CD1c-positive myeloid dendritic cell (primary cell): ENCODE data around the gene LRRC38.

Experiments
- DNase-seq: peaks from one replicate; pipeline ENCODE4 v3.0.0-alpha.2; 2016; ENCODE audit errors: extremely low spot score

Gene LRRC38

GRCh38 chr1:13516606-13517005 lies 2.8 kb upstream of the LRRC38 start:
- no peak for DNase-seq

DNA sequence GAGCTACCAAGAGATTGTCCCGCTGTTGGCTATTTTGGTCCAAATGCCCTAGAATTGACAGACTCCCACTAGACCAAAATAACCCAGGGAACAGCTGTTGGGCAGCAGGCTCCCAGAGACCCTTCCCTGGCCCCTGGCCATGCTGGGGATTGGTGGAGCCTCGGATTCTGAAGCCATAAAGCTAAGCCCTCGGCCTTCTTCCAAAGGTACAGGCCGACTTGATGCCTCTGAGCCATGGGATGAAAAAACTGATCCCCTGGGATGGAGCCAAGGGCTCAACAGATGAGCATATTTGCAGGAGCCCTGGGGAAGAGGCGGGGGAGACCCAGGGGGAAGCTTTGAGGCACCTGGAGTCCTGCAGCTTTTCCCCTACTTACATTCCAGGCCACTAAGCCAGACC lies 1.0 kb upstream of the LRRC38 start:
- DNase-seq = no peak

DNA sequence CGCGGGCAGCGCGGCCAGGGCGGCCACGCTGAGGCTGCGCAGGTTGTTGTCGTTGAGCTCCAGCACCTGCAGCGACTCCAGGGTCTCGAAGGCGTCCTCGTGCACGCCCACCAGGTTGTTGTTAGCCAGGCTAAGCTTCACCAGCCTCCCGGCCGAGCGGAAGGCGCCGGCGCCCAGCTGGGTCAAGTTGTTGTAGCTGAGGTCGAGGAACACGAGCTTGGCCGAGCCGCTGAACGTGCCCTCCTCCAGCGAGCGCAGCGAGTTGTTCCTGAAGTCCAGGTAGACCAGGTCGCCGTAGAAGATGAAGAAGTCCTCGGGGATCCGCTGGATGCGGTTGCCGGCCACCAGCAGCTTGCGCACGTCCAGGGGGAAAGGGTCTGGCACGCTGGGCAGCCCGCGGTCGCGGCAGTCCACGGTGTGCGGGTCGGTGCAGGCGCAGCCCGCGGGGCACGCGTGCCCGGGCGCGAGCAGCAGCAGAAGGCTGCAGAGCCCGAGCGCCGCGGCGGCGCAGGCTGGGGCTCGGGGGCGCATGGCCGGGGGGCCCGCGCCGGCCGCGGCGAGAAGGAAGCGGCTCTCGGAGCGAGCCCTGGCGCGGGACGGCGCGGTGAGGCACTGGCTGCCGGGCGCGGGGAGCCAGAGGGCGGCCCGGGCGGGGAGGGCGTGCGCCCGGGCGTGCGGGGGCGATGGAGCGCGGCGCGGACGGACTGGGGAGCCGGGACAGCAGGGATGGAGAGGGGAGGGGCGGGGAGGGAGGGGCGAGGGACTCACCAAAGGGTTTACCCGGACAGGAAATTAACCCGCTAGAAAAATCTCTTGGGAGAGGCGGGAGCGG lies 524 bp downstream of the LRRC38 start:
- no peak for DNase-seq

- DNase-seq = no peak
Measured at GRCh38 chr1:13512472-13512871, 1.3 kb downstream of the LRRC38 start.

GRCh38 chr1:13510499-13510898 lies 3.3 kb downstream of the LRRC38 start:
- DNase-seq = no peak

GRCh38 chr1:13507075-13507474 lies 6.7 kb downstream of the LRRC38 start:
- DNase-seq = no peak

- DNase-seq = no peak
Measured at GRCh38 chr1:13505020-13505419, 8.8 kb downstream of the LRRC38 start.

DNA sequence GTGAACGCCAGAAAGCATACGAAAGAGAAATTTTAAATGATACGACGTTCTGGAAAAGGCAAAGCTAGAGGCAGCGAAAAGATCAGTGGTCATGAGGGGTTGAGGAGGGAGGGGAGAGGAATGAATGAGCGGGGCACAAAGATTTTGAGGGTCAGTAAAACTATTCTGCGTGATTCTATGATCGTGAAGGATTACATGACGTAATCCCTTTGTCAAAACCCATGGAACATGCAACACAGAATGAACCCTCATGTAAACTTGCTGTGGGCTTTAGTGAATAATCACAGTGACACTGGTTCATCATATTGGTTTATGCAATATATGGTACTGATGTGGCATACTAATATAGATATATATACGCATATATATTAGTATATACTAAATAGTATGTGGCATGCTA lies 13.0 kb downstream of the LRRC38 start:
- no peak for DNase-seq

GRCh38 chr1:13499422-13499821 lies 14.4 kb downstream of the LRRC38 start:
- DNase-seq = no peak

- no peak for DNase-seq
Measured at GRCh38 chr1:13498553-13498952, 15.2 kb downstream of the LRRC38 start.

GRCh38 chr1:13495186-13495585 lies 18.6 kb downstream of the LRRC38 start:
- no peak for DNase-seq

GRCh38 chr1:13494712-13495111 lies 19.1 kb downstream of the LRRC38 start:
- no peak for DNase-seq

- no peak for DNase-seq
Measured at GRCh38 chr1:13494025-13494424, 19.8 kb downstream of the LRRC38 start.

DNA sequence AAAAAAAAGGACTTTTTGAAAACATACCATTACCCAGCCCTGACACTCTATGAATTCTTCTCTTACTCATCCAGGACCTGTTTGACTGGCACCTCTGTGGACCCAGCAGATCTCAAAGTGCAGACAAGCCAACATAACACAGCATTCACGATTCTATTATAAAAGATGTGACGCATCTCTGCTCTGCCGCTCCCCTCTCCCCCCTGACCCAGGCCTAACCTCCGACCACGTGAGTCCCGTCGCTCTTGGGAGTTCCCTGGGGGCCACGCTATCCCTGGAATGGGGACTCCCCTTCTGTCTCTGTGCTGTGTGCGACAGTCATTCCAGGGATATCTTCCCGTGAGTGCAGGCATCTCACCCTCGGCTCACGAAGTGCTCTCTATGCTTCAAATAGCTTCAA lies 21.1 kb downstream of the LRRC38 start:
- no peak for DNase-seq

- DNase-seq = no peak
Measured at GRCh38 chr1:13487957-13488356, 25.8 kb downstream of the LRRC38 start.

DNA sequence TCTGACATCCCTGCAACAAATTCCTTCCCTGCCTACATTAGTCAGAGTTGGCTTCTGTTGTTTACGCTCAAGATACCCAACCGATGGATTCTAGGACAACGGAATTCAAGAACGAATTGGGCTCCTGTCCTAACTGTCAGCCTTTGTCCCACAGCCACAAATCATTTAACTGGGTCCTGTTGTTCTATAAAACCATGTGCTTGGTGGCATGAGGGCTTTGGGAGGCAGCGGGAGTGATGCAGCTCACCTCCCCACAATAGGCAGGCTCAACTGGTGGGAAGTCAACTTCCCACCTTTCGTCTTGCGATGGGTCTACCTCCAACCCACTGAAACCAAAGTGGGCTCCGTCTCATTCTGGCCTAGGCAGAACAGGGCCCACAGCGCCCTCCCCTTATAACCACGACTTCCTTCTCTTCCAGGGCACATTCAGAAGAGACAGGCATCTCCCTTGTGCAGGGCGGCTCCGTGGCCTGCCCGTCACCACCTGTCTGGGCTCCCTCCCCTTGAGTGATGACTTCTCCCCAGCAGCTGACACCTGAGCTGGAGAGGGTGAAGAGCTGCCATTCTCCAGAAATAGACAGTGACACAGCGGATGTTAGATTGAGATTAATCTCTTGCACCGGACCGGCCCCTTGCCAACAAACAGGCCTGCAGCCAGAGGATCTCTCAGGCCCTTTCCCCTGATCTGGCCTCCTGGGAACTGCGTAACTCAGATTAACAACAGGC lies 26.5 kb downstream of the LRRC38 start:
- DNase-seq = no peak

DNA sequence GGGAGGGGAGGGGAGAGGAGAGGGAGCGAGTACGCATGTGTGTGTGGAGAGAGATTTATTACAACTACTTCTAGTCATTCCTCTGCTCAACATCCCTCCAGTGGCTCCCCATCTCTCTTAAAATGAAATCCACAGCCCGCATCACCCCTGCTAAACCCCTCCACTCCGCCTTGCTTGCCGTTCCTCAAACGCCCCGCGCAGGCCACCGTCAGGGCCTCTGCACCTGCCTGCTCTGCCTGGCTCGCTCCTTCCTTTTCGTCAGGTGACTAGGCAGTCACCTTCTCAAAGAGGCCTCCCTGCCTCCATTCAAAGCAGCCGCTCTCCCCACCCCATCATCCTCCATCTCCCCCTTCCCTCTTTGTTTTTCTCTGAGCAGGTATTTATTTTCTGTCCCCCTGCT lies 29.9 kb downstream of the LRRC38 start:
- DNase-seq = no peak

GRCh38 chr1:13482600-13482999 lies 31.2 kb downstream of the LRRC38 start:
- DNase-seq = no peak

- DNase-seq = no peak
Measured at GRCh38 chr1:13479171-13479856, 34.5 kb downstream of the LRRC38 start.

DNA sequence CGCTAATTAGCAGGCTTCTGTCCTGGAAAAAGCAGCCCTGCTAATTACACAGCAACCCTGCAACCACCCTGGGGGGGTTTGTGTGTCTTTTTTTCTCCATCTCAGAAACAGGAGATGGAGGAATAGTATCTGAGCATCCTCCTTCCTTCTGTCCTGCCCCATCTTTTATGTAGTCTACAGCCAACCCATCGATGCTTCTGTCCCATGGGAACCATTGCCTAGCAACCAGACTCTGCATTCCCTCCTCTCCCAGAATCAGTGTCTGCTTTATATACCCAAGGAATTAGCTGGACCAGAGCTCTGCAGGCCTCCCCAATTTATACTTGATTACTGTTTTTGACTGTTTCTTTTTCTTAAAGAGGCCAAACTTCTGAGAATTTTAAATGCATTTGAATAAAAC lies 35.1 kb downstream of the LRRC38 start:
- no peak for DNase-seq

- DNase-seq = no peak
Measured at GRCh38 chr1:13469343-13469742, 44.5 kb downstream of the LRRC38 start.

GRCh38 chr1:13465515-13465914 lies 48.3 kb downstream of the LRRC38 start:
- no peak for DNase-seq

DNA sequence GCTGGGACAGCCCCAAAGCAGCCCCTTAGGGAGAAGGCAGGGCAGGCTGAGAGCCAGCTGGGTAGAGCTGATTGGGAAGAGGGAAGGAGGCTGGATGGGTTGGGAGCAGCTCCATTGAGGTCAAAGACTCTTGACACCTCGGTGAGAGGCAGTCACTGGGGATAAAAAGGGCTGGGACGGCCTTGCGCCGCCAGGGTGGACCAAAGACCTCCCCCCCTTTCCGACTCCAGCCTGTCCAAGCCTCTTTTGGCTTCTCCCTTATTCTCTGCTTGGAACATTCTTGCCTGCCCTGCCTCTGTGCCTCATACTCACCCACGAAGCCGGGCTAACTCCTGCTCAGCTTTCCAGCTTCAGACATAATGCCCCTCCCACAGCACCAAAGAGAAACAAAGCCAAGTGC lies 51.1 kb downstream of the LRRC38 start:
- no peak for DNase-seq
